Fibroblast of mammary gland (primary cell): ENCODE data around the gene SYMPK.

Experiments used
- DNase-seq: peaks from one replicate; pipeline ENCODE4 v3.0.0-alpha.2; 2010; ENCODE audit warnings: low read depth
- H3K4me3 ChIP-seq: 2 replicates; pipeline ENCODE4 v1.5.1; 2011; ENCODE audit warnings: low read depth, mild to moderate bottlenecking, low read length, moderate library complexity; ENCODE audit not compliant: control insufficient read depth
- TF ChIP-seq, protein P1 (sequence below): conservative IDR thresholded peaks from 2 replicates; pipeline ENCODE4 v1.5.1; 2011; ENCODE audit warnings: low read depth, low read length, inconsistent platforms; ENCODE audit not compliant: control insufficient read depth, insufficient read depth

SYMPK gene

GRCh38 chr19:45820413-45821102 is 42.4 kb downstream of the SYMPK start:
- TF ChIP-seq, protein P1, sequence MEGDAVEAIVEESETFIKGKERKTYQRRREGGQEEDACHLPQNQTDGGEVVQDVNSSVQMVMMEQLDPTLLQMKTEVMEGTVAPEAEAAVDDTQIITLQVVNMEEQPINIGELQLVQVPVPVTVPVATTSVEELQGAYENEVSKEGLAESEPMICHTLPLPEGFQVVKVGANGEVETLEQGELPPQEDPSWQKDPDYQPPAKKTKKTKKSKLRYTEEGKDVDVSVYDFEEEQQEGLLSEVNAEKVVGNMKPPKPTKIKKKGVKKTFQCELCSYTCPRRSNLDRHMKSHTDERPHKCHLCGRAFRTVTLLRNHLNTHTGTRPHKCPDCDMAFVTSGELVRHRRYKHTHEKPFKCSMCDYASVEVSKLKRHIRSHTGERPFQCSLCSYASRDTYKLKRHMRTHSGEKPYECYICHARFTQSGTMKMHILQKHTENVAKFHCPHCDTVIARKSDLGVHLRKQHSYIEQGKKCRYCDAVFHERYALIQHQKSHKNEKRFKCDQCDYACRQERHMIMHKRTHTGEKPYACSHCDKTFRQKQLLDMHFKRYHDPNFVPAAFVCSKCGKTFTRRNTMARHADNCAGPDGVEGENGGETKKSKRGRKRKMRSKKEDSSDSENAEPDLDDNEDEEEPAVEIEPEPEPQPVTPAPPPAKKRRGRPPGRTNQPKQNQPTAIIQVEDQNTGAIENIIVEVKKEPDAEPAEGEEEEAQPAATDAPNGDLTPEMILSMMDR = no peak
- no peak for DNase-seq
- H3K4me3 ChIP-seq = no peak overlapping the region

DNA sequence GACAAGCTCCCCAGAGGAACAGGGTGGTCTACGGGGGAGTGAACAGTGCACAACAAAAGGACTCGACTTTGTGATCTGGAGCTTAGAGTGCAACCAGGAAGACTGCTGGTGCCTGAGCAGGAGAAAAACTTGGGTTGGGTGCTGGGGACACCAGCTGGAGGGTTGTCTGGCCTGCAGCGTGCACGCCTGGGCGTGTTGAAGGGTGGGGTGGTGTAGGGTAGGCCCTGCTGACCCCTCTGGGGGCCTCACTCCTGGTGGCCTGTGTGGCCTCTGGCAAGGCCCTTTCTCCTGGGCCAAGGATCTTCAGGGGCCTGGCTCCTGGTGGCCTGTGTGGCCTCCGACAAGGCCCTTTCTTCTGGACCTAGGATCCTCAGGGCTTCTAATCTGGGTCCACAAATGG is 43.2 kb downstream of the SYMPK start:
- no peak overlapping the region for H3K4me3 ChIP-seq
- TF ChIP-seq, protein P1 = no peak
- no peak for DNase-seq

- TF ChIP-seq, protein P1 = no peak
- no peak for DNase-seq
- H3K4me3 ChIP-seq = no peak overlapping the region
Observed at GRCh38 chr19:45817725-45818301, 45.1 kb downstream of the SYMPK start.

GRCh38 chr19:45817010-45817724 is 45.8 kb downstream of the SYMPK start:
- TF ChIP-seq, protein P1 = peak; percentile 90
- H3K4me3 ChIP-seq = no peak overlapping the region
- peak; percentile 93 for DNase-seq

GRCh38 chr19:45816236-45817009 is 46.5 kb downstream of the SYMPK start:
- TF ChIP-seq, protein P1 = no peak
- no peak for DNase-seq
- no peak overlapping the region for H3K4me3 ChIP-seq

GRCh38 chr19:45815481-45816216 is 47.3 kb downstream of the SYMPK start:
- TF ChIP-seq, protein P1 = no peak

More at GRCh38 chr19:45815481-45816216, 47.3 kb downstream of the SYMPK start:
- H3K4me3 ChIP-seq = no peak overlapping the region
- DNase-seq = no peak
